ENCODE data around the gene TAS1R2.

GRCh38 chr1:18886003-18886335 lies 26.5 kb upstream of the TAS1R2 start:
- TF ChIP-seq CTCF (IDR thresholded peaks at IDR 0.05) (no peak), POLR2A (IDR thresholded peaks at IDR 0.05) (no peak), POLR2AphosphoS5 (IDR thresholded peaks at IDR 0.05) (no peak), EP300 (IDR thresholded peaks at IDR 0.05) (no peak)

Measured in gastroesophageal sphincter (tissue), 3 donors.